ENCODE measurements around the gene FBH1.

The FBH1 gene

DNA sequence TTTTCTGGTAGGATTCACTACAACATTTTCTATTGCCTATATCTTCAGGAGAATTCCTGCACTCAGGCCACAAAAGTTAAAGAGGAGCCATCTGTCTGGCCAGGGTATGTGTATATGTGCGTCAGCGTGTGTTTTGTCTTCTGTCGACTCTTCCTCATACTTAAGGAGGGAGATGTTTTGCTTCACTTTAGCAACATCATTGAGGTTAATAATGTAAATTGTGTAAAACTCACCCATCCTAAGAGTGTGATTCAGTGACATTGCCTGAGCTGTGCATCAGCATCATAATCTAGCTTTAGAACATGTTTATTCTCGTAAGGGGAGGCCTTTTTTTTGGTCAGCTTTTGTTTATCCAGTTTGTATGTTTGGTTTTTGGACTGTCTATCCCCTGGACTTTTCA is 23.7 kb downstream of the FBH1 start:
- TF ChIP-seq, protein P1, sequence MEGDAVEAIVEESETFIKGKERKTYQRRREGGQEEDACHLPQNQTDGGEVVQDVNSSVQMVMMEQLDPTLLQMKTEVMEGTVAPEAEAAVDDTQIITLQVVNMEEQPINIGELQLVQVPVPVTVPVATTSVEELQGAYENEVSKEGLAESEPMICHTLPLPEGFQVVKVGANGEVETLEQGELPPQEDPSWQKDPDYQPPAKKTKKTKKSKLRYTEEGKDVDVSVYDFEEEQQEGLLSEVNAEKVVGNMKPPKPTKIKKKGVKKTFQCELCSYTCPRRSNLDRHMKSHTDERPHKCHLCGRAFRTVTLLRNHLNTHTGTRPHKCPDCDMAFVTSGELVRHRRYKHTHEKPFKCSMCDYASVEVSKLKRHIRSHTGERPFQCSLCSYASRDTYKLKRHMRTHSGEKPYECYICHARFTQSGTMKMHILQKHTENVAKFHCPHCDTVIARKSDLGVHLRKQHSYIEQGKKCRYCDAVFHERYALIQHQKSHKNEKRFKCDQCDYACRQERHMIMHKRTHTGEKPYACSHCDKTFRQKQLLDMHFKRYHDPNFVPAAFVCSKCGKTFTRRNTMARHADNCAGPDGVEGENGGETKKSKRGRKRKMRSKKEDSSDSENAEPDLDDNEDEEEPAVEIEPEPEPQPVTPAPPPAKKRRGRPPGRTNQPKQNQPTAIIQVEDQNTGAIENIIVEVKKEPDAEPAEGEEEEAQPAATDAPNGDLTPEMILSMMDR (IDR thresholded peaks at IDR 0.05; ENCODE audit: low read depth, low read length, missing control alignments) = no peak
- no peak overlapping the region for H3K4me3 ChIP-seq (replicated peaks; ENCODE audit: low read depth, low read length)
- DNase-seq (ENCODE audit: extremely low read depth, low read depth) = no peak

- no peak for DNase-seq (ENCODE audit: extremely low read depth, low read depth)
- TF ChIP-seq, protein P1 (IDR thresholded peaks at IDR 0.05; ENCODE audit: low read depth, low read length, missing control alignments) = no peak
- H3K4me3 ChIP-seq (replicated peaks; ENCODE audit: low read depth, low read length) = no peak overlapping the region
These were observed 25.4 kb downstream of the FBH1 start for GRCh38 chr10:5915451-5915850.

DNA sequence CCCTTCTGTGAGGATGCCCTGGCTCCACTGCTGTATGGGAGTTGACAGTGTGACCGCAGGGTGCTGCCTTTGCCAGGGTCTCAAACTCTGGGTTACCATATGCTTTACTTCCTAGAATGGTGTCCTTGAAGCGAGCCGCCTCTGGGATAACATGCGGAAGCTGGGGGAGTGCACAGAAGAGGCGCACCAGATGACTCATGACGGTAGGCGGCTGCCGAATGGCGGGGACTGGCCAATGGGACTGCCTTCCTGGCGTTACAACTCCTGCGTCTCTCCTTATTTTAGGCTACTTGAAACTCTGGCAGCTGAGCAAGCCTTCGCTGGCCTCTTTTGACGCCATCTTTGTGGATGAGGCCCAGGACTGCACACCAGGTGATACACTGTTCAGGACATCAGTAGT is 27.3 kb downstream of the FBH1 start:
- DNase-seq (ENCODE audit: extremely low read depth, low read depth) = no peak
- no peak overlapping the region for H3K4me3 ChIP-seq (replicated peaks; ENCODE audit: low read depth, low read length)
- TF ChIP-seq, protein P1 (IDR thresholded peaks at IDR 0.05; ENCODE audit: low read depth, low read length, missing control alignments) = no peak

GRCh38 chr10:5918763-5919162 is 28.7 kb downstream of the FBH1 start:
- TF ChIP-seq, protein P1 (IDR thresholded peaks at IDR 0.05; ENCODE audit: low read depth, low read length, missing control alignments) = no peak
- no peak for DNase-seq (ENCODE audit: extremely low read depth, low read depth)
- no peak overlapping the region for H3K4me3 ChIP-seq (replicated peaks; ENCODE audit: low read depth, low read length)

GRCh38 chr10:5919568-5919967 is 29.5 kb downstream of the FBH1 start:
- H3K4me3 ChIP-seq (replicated peaks; ENCODE audit: low read depth, low read length) = no peak overlapping the region
- TF ChIP-seq, protein P1 (IDR thresholded peaks at IDR 0.05; ENCODE audit: low read depth, low read length, missing control alignments) = no peak
- DNase-seq (ENCODE audit: extremely low read depth, low read depth) = no peak

- TF ChIP-seq, protein P1 (IDR thresholded peaks at IDR 0.05; ENCODE audit: low read depth, low read length, missing control alignments) = no peak
- DNase-seq (ENCODE audit: extremely low read depth, low read depth) = no peak
- no peak overlapping the region for H3K4me3 ChIP-seq (replicated peaks; ENCODE audit: low read depth, low read length)
These were observed 31.7 kb downstream of the FBH1 start for GRCh38 chr10:5921746-5922145.

- H3K4me3 ChIP-seq (replicated peaks; ENCODE audit: low read depth, low read length) = no peak overlapping the region
- no peak for DNase-seq (ENCODE audit: extremely low read depth, low read depth)
- TF ChIP-seq, protein P1 (IDR thresholded peaks at IDR 0.05; ENCODE audit: low read depth, low read length, missing control alignments) = no peak
These were observed 34.8 kb downstream of the FBH1 start for GRCh38 chr10:5924889-5925288.

All from HFF-Myc (cell line).